HepG2 (cell line): Measurements from ENCODE around the gene PLA2R1. TPM values are rescaled to one million over a fixed set of nuclear protein-coding genes. Genes with fewer than 3 reads are reported as not detected.

ENCODE experiments used
- BRF2 ChIP-seq: sonication (generic); formaldehyde crosslinking; IDR thresholded peaks from 2 replicates; pipeline ENCODE4 v1.8.1; 2022; ENCODE audit warnings: mild to moderate bottlenecking, missing genetic modification reagents
- CREBL2 ChIP-seq: sonication (generic); formaldehyde crosslinking; IDR thresholded peaks from 2 replicates; pipeline ENCODE4 v1.8.1; 2023; ENCODE audit warnings: missing genetic modification reagents, mild to moderate bottlenecking, borderline replicate concordance
- DPF2 ChIP-seq: sonication (generic); formaldehyde crosslinking; IDR thresholded peaks from 2 replicates; pipeline ENCODE4 v1.4.0; 2020; ENCODE audit warnings: mild to moderate bottlenecking, low read depth, missing genetic modification reagents, borderline replicate concordance
- FOXA3 ChIP-seq: IDR thresholded peaks from 2 replicates; pipeline ENCODE4 v1.6.1; 2016; ENCODE audit warnings: missing genetic modification reagents, missing compliant biosample characterization
- IRF2 ChIP-seq: IDR thresholded peaks from 2 replicates; pipeline ENCODE4 v1.6.1; 2018; ENCODE audit warnings: missing genetic modification reagents, missing compliant biosample characterization
- NBN ChIP-seq: fragments of 450-650 bp; conservative IDR thresholded peaks from 2 replicates; pipeline ENCODE4 v1.6.1; 2017
- NFE2 ChIP-seq: sonication (generic); formaldehyde crosslinking; IDR thresholded peaks from 2 replicates; pipeline ENCODE4 v1.4.0; 2020; ENCODE audit warnings: missing genetic modification reagents
- ONECUT2 ChIP-seq: sonication (generic); formaldehyde crosslinking; IDR thresholded peaks from 2 replicates; pipeline ENCODE4 v1.4.0; 2020; ENCODE audit warnings: missing genetic modification reagents
- PRDM15 ChIP-seq: sonication (generic); formaldehyde crosslinking; IDR thresholded peaks from 2 replicates; pipeline ENCODE4 v1.4.0; 2020; ENCODE audit warnings: missing genetic modification reagents
- RBFOX2 ChIP-seq: fragments of 200-400 bp; formaldehyde crosslinking; IDR thresholded peaks from 2 replicates; pipeline ENCODE4 v1.6.1; 2017; ENCODE audit warnings: low read depth, mild to moderate bottlenecking, low read length
- RNF2 ChIP-seq: fragments of 450-650 bp; conservative IDR thresholded peaks from 2 replicates; pipeline ENCODE4 v1.6.1; 2016; ENCODE audit warnings: low read depth
- SALL2 ChIP-seq: sonication (generic); formaldehyde crosslinking; IDR thresholded peaks from 2 replicates; pipeline ENCODE4 v1.8.1; 2023; ENCODE audit warnings: mild to moderate bottlenecking, missing genetic modification reagents, inconsistent platforms
- SMAD1 ChIP-seq: sonication (generic); formaldehyde crosslinking; IDR thresholded peaks from 2 replicates; pipeline ENCODE4 v1.4.0; 2020; ENCODE audit warnings: missing genetic modification reagents, low read depth, mild to moderate bottlenecking, borderline replicate concordance
- ZBTB42 ChIP-seq: sonication (generic); formaldehyde crosslinking; IDR thresholded peaks from 2 replicates; pipeline ENCODE4 v1.5.0; 2020; ENCODE audit warnings: mild to moderate bottlenecking, missing genetic modification reagents
- ZNF282 ChIP-seq: fragments of 450-650 bp; IDR thresholded peaks from 2 replicates; pipeline ENCODE4 v1.6.1; 2018; ENCODE audit not compliant: partially characterized antibody
- ZNF33B ChIP-seq: sonication (generic); formaldehyde crosslinking; IDR thresholded peaks from 2 replicates; pipeline ENCODE4 v1.5.1; 2020; ENCODE audit warnings: mild to moderate bottlenecking, missing genetic modification reagents
- ZNF383 ChIP-seq: sonication (generic); formaldehyde crosslinking; IDR thresholded peaks from 2 replicates; pipeline ENCODE4 v1.4.0; 2020; ENCODE audit warnings: missing genetic modification reagents, mild to moderate bottlenecking, borderline replicate concordance
- ZNF510 ChIP-seq: sonication (generic); formaldehyde crosslinking; IDR thresholded peaks from 2 replicates; pipeline ENCODE4 v1.4.0; 2020; ENCODE audit warnings: low read depth, mild to moderate bottlenecking, missing genetic modification reagents
- ZNF678 ChIP-seq: sonication (generic); formaldehyde crosslinking; IDR thresholded peaks from 2 replicates; pipeline ENCODE4 v1.4.0; 2020; ENCODE audit warnings: mild to moderate bottlenecking, missing genetic modification reagents
- polyA plus RNA-seq, 8 experiments: library from polyadenylated mRNA; depleted of rRNA in 3 of 8; stranded (reverse) in 7 of 8; unstranded in 1 of 8; fragments of >200 nt; fragmentation: Illumina TruSeq in 4 of 8; extraction: Trizol in 4 of 8; gene quantifications; 2 replicates each; pipeline versions ENCODE4 v1.2.1 to v1.2.3, GENCODE V29; 2011 to 2016; ENCODE audit warnings: low read depth in 4 of 8, missing spikeins in 1 of 8, mixed read lengths in 1 of 8; ENCODE audit not compliant: insufficient read depth in 1 of 8
- total RNA-seq, 5 experiments: library from RNA; depleted of rRNA; stranded (reverse); fragments of >200 nt; fragmentation: Illumina TruSeq; extraction: Trizol; gene quantifications; 2 replicates each; pipeline ENCODE4 v1.2.3, GENCODE V29; 2016; ENCODE audit warnings: low read depth in 1 of 5
- TF ChIP-seq, protein P1 (sequence below), 2 experiments: fragments of 450-650 bp in 1 of 2; sonication (generic) in 1 of 2; formaldehyde crosslinking; IDR thresholded peaks; 2 replicates each; pipeline versions ENCODE4 v1.5.0 to v1.8.0; 2020 to 2022; ENCODE audit warnings: mild to moderate bottlenecking in 1 of 2, missing genetic modification reagents in 1 of 2
- TF ChIP-seq, protein P2 (sequence below): IDR thresholded peaks from 2 replicates; pipeline ENCODE4 v1.6.1; 2016; ENCODE audit warnings: missing genetic modification reagents, missing compliant biosample characterization
- TF ChIP-seq, protein P3 (sequence below): sonication (generic); formaldehyde crosslinking; IDR thresholded peaks from 2 replicates; pipeline ENCODE4 v1.8.0; 2023; ENCODE audit warnings: mild to moderate bottlenecking, missing genetic modification reagents

The PLA2R1 gene
- total and polyA plus RNA-seq, 2 of the 13 experiments (the other 11 are each of a cell fraction or from before 2014, with no cell fraction given): not detected

DNA sequence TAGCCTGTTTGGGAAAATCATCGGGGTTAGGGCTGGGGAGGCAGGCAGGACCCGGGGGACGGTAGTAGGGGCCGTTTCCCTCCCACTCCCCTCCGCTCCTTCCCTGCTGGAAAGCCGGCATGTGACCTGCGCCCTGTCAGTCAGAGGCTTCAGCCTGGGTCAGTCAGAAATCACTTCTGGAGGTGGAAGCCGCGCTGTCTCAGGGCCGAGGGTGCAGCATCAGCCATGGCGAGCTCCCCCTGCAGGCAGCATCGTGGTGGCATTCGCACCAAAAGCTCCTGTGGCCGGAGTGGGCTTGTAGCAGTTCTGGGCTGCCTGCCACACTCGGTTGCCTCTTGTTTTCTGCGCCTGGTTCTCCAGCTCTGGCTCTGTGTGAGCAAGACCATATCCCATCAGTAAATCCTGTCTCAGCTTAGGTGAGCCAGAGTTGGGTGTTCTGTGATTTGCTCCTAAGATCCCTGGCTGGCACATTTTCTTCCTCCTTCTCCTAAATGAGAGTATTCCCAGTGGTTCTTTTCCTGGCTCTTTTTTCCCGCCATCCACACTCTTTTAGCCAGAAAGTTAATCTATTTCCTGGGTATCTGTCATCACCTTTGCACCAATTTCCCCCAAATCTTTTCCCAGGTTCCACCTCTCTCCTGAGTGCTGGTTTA lies 140.5 kb downstream of the PLA2R1 start (continued):
- TF ChIP-seq BRF2 (CRISPR knock-in tag) (no peak), ZNF383 (CRISPR knock-in tag) (no peak), NBN (no peak), DPF2 (CRISPR knock-in tag) (no peak), ZNF678 (CRISPR knock-in tag) (no peak), ZBTB42 (CRISPR knock-in tag) (no peak), NFE2 (CRISPR knock-in tag) (no peak), ZNF33B (no peak), RBFOX2 (no peak), RNF2 (no peak), ZNF282 (no peak), SALL2 (CRISPR knock-in tag) (no peak), IRF2 (CRISPR knock-in tag) (peak; percentile 55; the same call in 1 of the 2 replicates), PRDM15 (no peak), ONECUT2 (CRISPR knock-in tag) (no peak), CREBL2 (no peak), FOXA3 (peak; percentile 38; the same call in 1 of the 2 replicates), ZNF510 (CRISPR knock-in tag) (no peak), SMAD1 (CRISPR knock-in tag) (0 out of 2 replicates have a peak, but pooled peaks have one; percentile 25)
- TF ChIP-seq, protein P1, sequence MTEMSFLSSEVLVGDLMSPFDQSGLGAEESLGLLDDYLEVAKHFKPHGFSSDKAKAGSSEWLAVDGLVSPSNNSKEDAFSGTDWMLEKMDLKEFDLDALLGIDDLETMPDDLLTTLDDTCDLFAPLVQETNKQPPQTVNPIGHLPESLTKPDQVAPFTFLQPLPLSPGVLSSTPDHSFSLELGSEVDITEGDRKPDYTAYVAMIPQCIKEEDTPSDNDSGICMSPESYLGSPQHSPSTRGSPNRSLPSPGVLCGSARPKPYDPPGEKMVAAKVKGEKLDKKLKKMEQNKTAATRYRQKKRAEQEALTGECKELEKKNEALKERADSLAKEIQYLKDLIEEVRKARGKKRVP (CRISPR knock-in tag; IDR thresholded peaks at IDR 0.05): no peak
- TF ChIP-seq, protein P2, sequence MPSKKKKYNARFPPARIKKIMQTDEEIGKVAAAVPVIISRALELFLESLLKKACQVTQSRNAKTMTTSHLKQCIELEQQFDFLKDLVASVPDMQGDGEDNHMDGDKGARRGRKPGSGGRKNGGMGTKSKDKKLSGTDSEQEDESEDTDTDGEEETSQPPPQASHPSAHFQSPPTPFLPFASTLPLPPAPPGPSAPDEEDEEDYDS (CRISPR knock-in tag): no peak
- TF ChIP-seq, protein P3, sequence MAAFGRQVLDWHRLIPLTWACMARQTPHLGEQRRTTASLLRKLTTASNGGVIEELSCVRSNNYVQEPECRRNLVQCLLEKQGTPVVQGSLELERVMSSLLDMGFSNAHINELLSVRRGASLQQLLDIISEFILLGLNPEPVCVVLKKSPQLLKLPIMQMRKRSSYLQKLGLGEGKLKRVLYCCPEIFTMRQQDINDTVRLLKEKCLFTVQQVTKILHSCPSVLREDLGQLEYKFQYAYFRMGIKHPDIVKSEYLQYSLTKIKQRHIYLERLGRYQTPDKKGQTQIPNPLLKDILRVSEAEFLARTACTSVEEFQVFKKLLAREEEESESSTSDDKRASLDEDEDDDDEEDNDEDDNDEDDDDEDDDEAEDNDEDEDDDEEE (CRISPR knock-in tag): no peak
